ENCODE measurements around the gene KCTD18. TPM values are rescaled to one million over a fixed set of nuclear protein-coding genes. Genes with fewer than 3 reads are reported as not detected.

Gene KCTD18
- total and polyA plus RNA-seq, 12 donors, result 5.9 to 83.2 (median 19.9) TPM

GRCh38 chr2:200515155-200515554 lies 5.3 kb upstream of the KCTD18 start:
- WGBS, 4 donors, result 15 to 28% (median 26%) methylated on average over 1 of the region's 1 CpG
- H3K9me3 ChIP-seq (replicated peaks in 1 of 3), result peaks cover 0 to 3% (median 0%) of the 10 kb centered on the region in 3 donors
- H3K36me3 ChIP-seq (replicated peaks in 1 of 2), result no peaks in the 10 kb centered on the region
- no peak for TF ChIP-seq POLR2A (IDR thresholded peaks at IDR 0.05)
- TF ChIP-seq CTCF (IDR thresholded peaks at IDR 0.05), result no peak
- intact Hi-C loops (cut with DNase I), result no loop called here
- no peak overlapping the region for H3K27ac ChIP-seq
- H3K27me3 ChIP-seq, result no peaks in the 10 kb centered on the region
- no peak for DNase-seq
- no peak overlapping the region for H3K4me3 ChIP-seq
- peaks cover 0 to 5% of the 10 kb centered on the region in 2 donors for H3K4me1 ChIP-seq (replicated peaks in 1 of 2)

GRCh38 chr2:200509235-200509611 lies 645 bp downstream of the KCTD18 start:
- Histone ChIP-seq H3K9me3 (replicated peaks in 1 of 3) (no peaks in the 10 kb centered on the region), H3K4me3 (peak overlapping the region; percentile 22 to 79 (median 60)), H3K27ac (peak overlapping the region in 4 of 5 donors; percentile 29 to 79 (median 71)), H3K4me1 (replicated peaks in 1 of 2) (peaks cover 6 to 15% of the 10 kb centered on the region in 2 donors), H3K36me3 (replicated peaks in 1 of 2) (no peaks in the 10 kb centered on the region), H3K27me3 (no peaks in the 10 kb centered on the region)
- TF ChIP-seq CTCF (IDR thresholded peaks at IDR 0.05) (no peak), POLR2A (IDR thresholded peaks at IDR 0.05) (no peak)
- peak in 3 of 7 donors; percentile 2 to 22 (median 17) for DNase-seq
- intact Hi-C loops (cut with DNase I), result no loop called here
- 24 to 31% (median 28%) methylated on average over 7 to 8 of the region's 8 CpGs for WGBS, 4 donors

- intact Hi-C loops (cut with DNase I), result no loop called here
- WGBS, 4 donors, result 74 to 92% (median 85%) methylated on average over 2 of the region's 2 CpGs
- Histone ChIP-seq H3K27me3 (no peaks in the 10 kb centered on the region), H3K36me3 (replicated peaks in 1 of 2) (peaks cover 0 to 4% of the 10 kb centered on the region in 2 donors), H3K4me1 (replicated peaks in 1 of 2) (peaks cover 6 to 15% of the 10 kb centered on the region in 2 donors), H3K9me3 (replicated peaks in 1 of 3) (no peaks in the 10 kb centered on the region), H3K27ac (no peak overlapping the region), H3K4me3 (no peak overlapping the region)
- no peak for TF ChIP-seq POLR2A (IDR thresholded peaks at IDR 0.05)
- TF ChIP-seq CTCF (IDR thresholded peaks at IDR 0.05), result no peak
- DNase-seq, result no peak
Measured at GRCh38 chr2:200507179-200507578, 2.7 kb downstream of the KCTD18 start.

- DNase-seq, result no peak
- Histone ChIP-seq H3K4me3 (no peak overlapping the region), H3K27me3 (no peaks in the 10 kb centered on the region), H3K36me3 (replicated peaks in 1 of 2) (peaks cover 0 to 4% of the 10 kb centered on the region in 2 donors), H3K27ac (no peak overlapping the region), H3K9me3 (replicated peaks in 1 of 3) (no peaks in the 10 kb centered on the region), H3K4me1 (replicated peaks in 1 of 2) (peaks cover 6 to 15% of the 10 kb centered on the region in 2 donors)
- TF ChIP-seq CTCF (IDR thresholded peaks at IDR 0.05) (no peak), POLR2A (IDR thresholded peaks at IDR 0.05) (no peak)
- WGBS, 4 donors, result 59 to 68% (median 63%) methylated on average over 9 of the region's 9 CpGs
- intact Hi-C loops (cut with DNase I), result no loop called here
Measured at GRCh38 chr2:200506679-200507078, 3.2 kb downstream of the KCTD18 start.

All from adrenal gland (tissue), 12 donors.